OCI-LY3 (cell line): Measurements from ENCODE around the gene ARHGAP27.
"Not testable (repeated sequence)": the region's sequence is repeated elsewhere in the genome, so short reads cannot be mapped to it uniquely, and the experiment has no call there.

Source experiments
- H2AFZ ChIP-seq: fragments of 200-600, 300-600 bp; shearing (Covaris generic); 2 replicates; pipeline ENCODE4 v1.6.0; 2014; ENCODE audit warnings: antibody characterized with exemption, low read depth, low read length
- H3K27ac ChIP-seq: fragments of 200-600, 300-600 bp; sonication (generic); 2 replicates; pipeline ENCODE4 v1.5.1; 2014; ENCODE audit warnings: mild to moderate bottlenecking, low read length, moderate library complexity, mixed read lengths
- H3K27me3 ChIP-seq: fragments of 200-600, 300-600 bp; sonication (generic); 2 replicates; pipeline ENCODE4 v1.6.1; 2014; ENCODE audit warnings: low read depth, low read length, mixed read lengths
- H3K36me3 ChIP-seq: fragments of 200-600, 300-600 bp; sonication (generic); replicated peaks from 2 replicates; pipeline ENCODE3; 2014; ENCODE audit warnings: low read depth, low read length, mixed read lengths
- H3K4me1 ChIP-seq: fragments of 300-600, 200-600 bp; sonication (generic); 2 replicates; pipeline ENCODE4 v1.6.1; 2014; ENCODE audit warnings: low read length, mixed read lengths
- H3K4me2 ChIP-seq: fragments of 200-600, 300-600 bp; sonication (generic); 2 replicates; pipeline ENCODE4 v1.6.1; 2014; ENCODE audit warnings: low read length, mixed read lengths
- H3K4me3 ChIP-seq: fragments of 300-600, 200-600 bp; sonication (generic); 2 replicates; pipeline ENCODE4 v1.5.1; 2014; ENCODE audit warnings: antibody characterized with exemption, mild to moderate bottlenecking, low read length, moderate library complexity
- H3K79me2 ChIP-seq: fragments of 300-600, 200-600 bp; shearing (Covaris generic); 2 replicates; pipeline ENCODE4 v1.6.1; 2014; ENCODE audit warnings: mild to moderate bottlenecking, low read length, mixed read lengths
- H3K9ac ChIP-seq: fragments of 300-600, 200-600 bp; shearing (Covaris generic); 2 replicates; pipeline ENCODE4 v1.6.0; 2014; ENCODE audit warnings: mild to moderate bottlenecking, low read length, moderate library complexity
- H3K9me3 ChIP-seq: fragments of 200-600, 300-600 bp; shearing (Covaris generic); 2 replicates; pipeline ENCODE4 v1.6.1; 2014; ENCODE audit warnings: low read length, mixed read lengths; ENCODE audit not compliant: insufficient read depth
- H4K20me1 ChIP-seq: fragments of 200-600, 300-600 bp; sonication (generic); 2 replicates; pipeline ENCODE4 v1.6.1; 2016; ENCODE audit warnings: low read length, mixed read lengths; ENCODE audit not compliant: insufficient read depth
- EZH2phosphoT487 ChIP-seq: fragments of 200-600 bp; shearing (Covaris generic); IDR thresholded peaks from 2 replicates; pipeline ENCODE4 v1.6.1; 2018; ENCODE audit warnings: antibody characterized with exemption, mixed run types, low read depth
- TF ChIP-seq, protein P1 (sequence below): fragments of 200-600, 300-600 bp; sonication (generic); IDR thresholded peaks from 2 replicates; pipeline ENCODE4 v1.5.1; 2014; ENCODE audit warnings: antibody characterized with exemption, low read length, low read depth

ARHGAP27 gene

DNA sequence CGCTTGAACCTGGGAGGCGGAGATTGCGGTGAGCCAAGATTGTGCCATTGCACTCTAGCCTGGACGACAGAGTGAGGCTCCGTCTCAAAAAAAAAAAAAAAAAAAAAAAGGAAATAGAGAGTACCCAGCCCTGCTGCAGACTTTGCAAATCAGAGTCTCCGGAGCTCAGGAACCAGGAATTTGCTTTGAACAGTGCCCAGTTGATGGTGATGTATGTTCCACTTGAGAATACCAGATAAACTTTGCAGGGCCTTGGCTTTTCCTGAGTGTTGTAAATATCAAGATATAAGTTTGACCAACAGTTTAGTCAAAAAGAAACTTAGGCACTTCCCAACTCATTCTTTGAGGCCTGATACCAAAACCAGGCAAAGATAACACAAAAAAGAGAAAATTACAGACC, 85.2 kb downstream of the ARHGAP27 start:
- Histone ChIP-seq H3K4me2 (no peak overlapping the region), H3K4me3 (no peak overlapping the region), H3K27ac (no peak overlapping the region), H3K9ac (no peak overlapping the region), H2AFZ (no peak overlapping the region), H3K36me3 (peaks cover 14% of the 10 kb centered on the region), H3K9me3 (peaks cover 8% of the 10 kb centered on the region), H4K20me1 (no peaks in the 10 kb centered on the region), H3K79me2 (no peaks in the 10 kb centered on the region), H3K27me3 (no peaks in the 10 kb centered on the region), H3K4me1 (peaks cover 27% of the 10 kb centered on the region)
- TF ChIP-seq, protein P1, sequence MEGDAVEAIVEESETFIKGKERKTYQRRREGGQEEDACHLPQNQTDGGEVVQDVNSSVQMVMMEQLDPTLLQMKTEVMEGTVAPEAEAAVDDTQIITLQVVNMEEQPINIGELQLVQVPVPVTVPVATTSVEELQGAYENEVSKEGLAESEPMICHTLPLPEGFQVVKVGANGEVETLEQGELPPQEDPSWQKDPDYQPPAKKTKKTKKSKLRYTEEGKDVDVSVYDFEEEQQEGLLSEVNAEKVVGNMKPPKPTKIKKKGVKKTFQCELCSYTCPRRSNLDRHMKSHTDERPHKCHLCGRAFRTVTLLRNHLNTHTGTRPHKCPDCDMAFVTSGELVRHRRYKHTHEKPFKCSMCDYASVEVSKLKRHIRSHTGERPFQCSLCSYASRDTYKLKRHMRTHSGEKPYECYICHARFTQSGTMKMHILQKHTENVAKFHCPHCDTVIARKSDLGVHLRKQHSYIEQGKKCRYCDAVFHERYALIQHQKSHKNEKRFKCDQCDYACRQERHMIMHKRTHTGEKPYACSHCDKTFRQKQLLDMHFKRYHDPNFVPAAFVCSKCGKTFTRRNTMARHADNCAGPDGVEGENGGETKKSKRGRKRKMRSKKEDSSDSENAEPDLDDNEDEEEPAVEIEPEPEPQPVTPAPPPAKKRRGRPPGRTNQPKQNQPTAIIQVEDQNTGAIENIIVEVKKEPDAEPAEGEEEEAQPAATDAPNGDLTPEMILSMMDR = no peak
- TF ChIP-seq EZH2phosphoT487 = no peak

DNA sequence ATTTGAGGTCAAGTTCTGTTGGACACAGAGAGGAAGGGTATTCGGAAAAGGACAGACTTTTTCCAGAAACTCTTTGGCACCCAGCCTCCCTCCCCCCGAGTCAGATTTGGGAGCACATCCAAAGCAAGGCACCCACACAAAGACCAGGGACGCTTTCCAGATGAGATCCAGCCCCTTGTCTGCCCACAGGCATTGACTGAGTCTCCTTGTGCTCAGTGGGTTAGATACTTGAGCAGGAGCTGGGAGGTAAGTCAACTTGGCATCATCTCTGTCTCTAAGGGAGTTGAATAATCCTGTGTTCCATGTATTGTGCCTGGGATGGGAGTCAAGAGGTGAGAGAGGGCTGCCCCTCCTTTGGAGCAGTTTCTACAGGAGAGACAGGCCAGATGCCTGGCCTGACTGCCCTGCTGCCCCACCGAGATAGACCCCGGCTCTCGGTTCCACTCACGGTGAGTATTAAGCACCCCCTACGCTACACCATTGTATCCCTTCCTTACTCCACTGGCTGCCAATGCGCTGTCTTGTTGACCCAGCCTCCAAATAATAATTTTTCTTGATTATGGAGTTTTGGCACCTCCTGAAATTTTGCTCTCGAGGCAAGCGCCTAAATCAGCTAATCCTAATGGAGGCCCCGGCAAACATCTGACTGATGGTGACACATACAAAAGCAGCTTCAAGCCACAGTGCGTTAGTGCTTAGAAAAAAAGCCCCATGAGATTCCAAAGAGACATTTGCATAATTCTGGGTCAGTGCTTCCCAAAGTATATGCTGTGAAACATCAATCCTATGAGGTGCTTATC, 86.3 kb downstream of the ARHGAP27 start:
- H2AFZ ChIP-seq = no peak overlapping the region

DNA sequence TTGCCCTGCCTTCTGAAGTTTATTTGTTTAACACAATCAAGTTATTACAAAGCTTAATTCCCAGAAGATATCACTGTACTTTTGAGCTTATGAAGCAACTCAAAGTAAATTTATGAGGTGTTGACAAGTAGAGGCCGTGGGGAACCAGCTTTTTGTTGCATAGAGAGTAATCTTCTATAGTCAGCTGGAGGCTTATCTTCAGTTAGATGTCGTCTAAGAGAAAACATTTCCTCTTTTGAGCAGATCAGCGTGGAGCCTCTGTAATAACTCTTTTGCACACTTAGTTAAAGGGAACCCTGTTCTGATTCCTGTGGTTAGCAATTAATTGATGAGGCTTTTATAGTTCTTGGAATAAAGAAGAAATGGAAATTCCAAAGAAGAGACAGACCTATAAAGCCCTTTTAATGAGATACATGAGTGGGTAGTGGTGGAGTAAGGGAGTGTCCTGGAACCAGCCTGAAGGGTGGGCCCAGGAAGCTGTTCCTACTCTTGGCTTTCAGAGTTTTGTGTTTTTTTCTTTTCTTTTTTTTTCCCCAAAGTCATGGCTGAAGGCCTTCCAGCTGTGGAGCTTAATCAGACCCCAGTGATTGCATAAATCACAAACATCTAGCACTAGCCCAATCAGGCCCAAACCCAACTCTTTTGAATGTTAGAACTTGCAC, 87.0 kb downstream of the ARHGAP27 start:
- H3K27ac ChIP-seq = no peak overlapping the region
- H2AFZ ChIP-seq = peak overlapping the region; percentile 70
- H3K4me2 ChIP-seq = 0 out of 2 replicates have a peak overlapping the region, but pooled peaks have one; percentile 2

More for the DNA sequence above, 86.3 kb downstream of the ARHGAP27 start:
- Histone ChIP-seq H3K27me3 (no peaks in the 10 kb centered on the region), H3K4me3 (no peak overlapping the region), H4K20me1 (no peaks in the 10 kb centered on the region), H3K4me1 (peaks cover 21% of the 10 kb centered on the region), H3K27ac (no peak overlapping the region), H3K36me3 (peaks cover 5% of the 10 kb centered on the region), H3K79me2 (no peaks in the 10 kb centered on the region), H3K4me2 (no peak overlapping the region), H3K9ac (no peak overlapping the region), H3K9me3 (no peaks in the 10 kb centered on the region)
- TF ChIP-seq EZH2phosphoT487 = no peak
- TF ChIP-seq, protein P1 = no peak

DNA sequence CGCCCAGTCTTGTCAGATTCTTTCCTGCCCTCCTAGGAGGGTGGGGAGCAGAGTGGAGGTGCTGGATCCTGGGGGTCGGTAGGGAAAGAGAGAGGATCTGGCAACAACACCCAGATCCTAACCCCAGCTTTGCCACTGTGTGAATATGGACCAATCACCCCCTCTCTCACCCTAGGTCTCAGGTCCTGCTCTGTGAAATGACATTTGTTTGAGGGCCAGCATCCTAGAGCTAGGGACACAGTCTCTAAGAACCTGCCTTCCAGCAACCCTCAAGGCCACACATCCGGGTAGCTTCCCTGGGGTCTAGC, 87.5 kb downstream of the ARHGAP27 start:
- Histone ChIP-seq H2AFZ (peak overlapping the region; percentile 70), H3K36me3 (no peaks in the 10 kb centered on the region), H3K79me2 (no peaks in the 10 kb centered on the region), H3K9ac (no peak overlapping the region), H3K4me1 (peaks cover 21% of the 10 kb centered on the region), H3K9me3 (no peaks in the 10 kb centered on the region), H4K20me1 (no peaks in the 10 kb centered on the region), H3K4me3 (no peak overlapping the region), H3K27me3 (no peaks in the 10 kb centered on the region), H3K27ac (no peak overlapping the region), H3K4me2 (0 out of 2 replicates have a peak overlapping the region, but pooled peaks have one; percentile 2)
- TF ChIP-seq, protein P1 = no peak
- no peak for TF ChIP-seq EZH2phosphoT487

More for the DNA sequence above, 87.0 kb downstream of the ARHGAP27 start:
- no peaks in the 10 kb centered on the region for H3K36me3 ChIP-seq
- TF ChIP-seq EZH2phosphoT487 = no peak
- TF ChIP-seq, protein P1 = no peak
- H3K4me1 ChIP-seq = peaks cover 21% of the 10 kb centered on the region
- no peaks in the 10 kb centered on the region for H3K9me3 ChIP-seq
- no peaks in the 10 kb centered on the region for H3K79me2 ChIP-seq
- H3K27me3 ChIP-seq = no peaks in the 10 kb centered on the region
- H3K9ac ChIP-seq = no peak overlapping the region
- H3K4me3 ChIP-seq = no peak overlapping the region
- no peaks in the 10 kb centered on the region for H4K20me1 ChIP-seq

DNA sequence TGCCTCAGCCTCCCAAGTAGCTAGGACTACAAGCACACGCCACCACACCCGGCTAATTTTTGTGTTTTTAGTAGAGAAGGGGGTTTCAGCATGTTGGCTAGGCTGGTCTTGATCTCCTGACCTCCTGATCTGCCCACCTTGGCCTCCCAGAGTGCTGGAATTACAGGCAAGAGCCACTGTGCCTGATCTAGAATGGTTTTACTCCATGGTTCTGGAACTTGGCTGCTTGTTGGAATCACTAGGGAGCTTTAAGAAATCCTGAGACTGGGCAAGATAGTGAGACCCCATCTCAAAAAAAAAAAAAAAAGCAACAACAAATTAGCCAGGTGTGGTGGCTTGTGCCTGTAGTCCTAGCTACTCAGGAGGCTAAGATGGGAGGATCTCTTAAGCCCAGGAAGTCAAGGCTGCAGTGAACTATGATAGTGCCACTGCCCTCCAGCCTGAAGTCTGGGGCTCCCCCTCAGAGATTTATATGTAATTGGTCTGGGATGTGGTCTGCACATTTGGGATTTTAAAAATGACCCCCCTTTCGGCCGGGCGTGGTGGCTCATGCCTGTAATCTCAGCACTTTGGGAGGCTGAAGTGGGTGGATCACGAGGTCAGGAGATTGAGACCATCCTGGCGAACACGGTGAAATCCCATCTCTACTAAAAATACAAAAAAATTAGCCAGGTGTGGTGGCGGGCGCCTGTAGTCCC, 88.6 kb downstream of the ARHGAP27 start:
- H3K27me3 ChIP-seq, H3K79me2 ChIP-seq, H2AFZ ChIP-seq, H3K27ac ChIP-seq, H3K9me3 ChIP-seq, H4K20me1 ChIP-seq, H3K4me2 ChIP-seq, H3K9ac ChIP-seq, H3K4me3 ChIP-seq, H3K36me3 ChIP-seq: not testable (repeated sequence)
- peaks cover 27% of the 10 kb centered on the region for H3K4me1 ChIP-seq
